HepG2 (cell line): Measurements from ENCODE around the gene FAAP100. TPM values are rescaled to one million over a fixed set of nuclear protein-coding genes. Genes with fewer than 3 reads are reported as not detected.

Experiments used
- CBX1 ChIP-seq: IDR thresholded peaks from one replicate; pipeline ENCODE4 v1.6.1; 2016; ENCODE audit warnings: antibody characterized with exemption, low read depth
- FOXJ3 ChIP-seq: sonication (generic); formaldehyde crosslinking; IDR thresholded peaks from 2 replicates; pipeline ENCODE4 v1.4.0; 2020; ENCODE audit warnings: missing genetic modification reagents, mild to moderate bottlenecking, borderline replicate concordance
- GABPB1 ChIP-seq: IDR thresholded peaks from 2 replicates; pipeline ENCODE4 v1.6.1; 2016; ENCODE audit warnings: mild to moderate bottlenecking, missing genetic modification reagents, moderate library complexity, missing compliant biosample characterization
- KDM1A ChIP-seq: IDR thresholded peaks from 2 replicates; pipeline ENCODE4 v1.6.1; 2016; ENCODE audit warnings: missing compliant biosample characterization
- KLF9 ChIP-seq: IDR thresholded peaks from 2 replicates; pipeline ENCODE4 v1.6.1; 2016; ENCODE audit warnings: low read depth
- MED1 ChIP-seq: sonication (generic); formaldehyde crosslinking; IDR thresholded peaks from 2 replicates; pipeline ENCODE4 v1.4.0; 2020; ENCODE audit warnings: missing genetic modification reagents
- MLXIP ChIP-seq: sonication (generic); formaldehyde crosslinking; IDR thresholded peaks from 2 replicates; pipeline ENCODE4 v1.9.0; 2021; ENCODE audit warnings: missing genetic modification reagents, borderline replicate concordance
- PHF5A ChIP-seq: IDR thresholded peaks from one replicate; pipeline ENCODE4 v1.6.1; 2018; ENCODE audit warnings: low read depth, missing genetic modification reagents; ENCODE audit not compliant: unreplicated experiment
- PHF8 ChIP-seq: sonication (generic); formaldehyde crosslinking; IDR thresholded peaks from 2 replicates; pipeline ENCODE4 v1.5.0; 2020; ENCODE audit warnings: missing genetic modification reagents
- PLSCR1 ChIP-seq: sonication (generic); formaldehyde crosslinking; IDR thresholded peaks from 2 replicates; pipeline ENCODE4 v1.5.0; 2020; ENCODE audit warnings: missing genetic modification reagents, mild to moderate bottlenecking, borderline replicate concordance
- UBTF ChIP-seq: sonication (generic); formaldehyde crosslinking; IDR thresholded peaks from 2 replicates; pipeline ENCODE4 v1.4.0; 2020; ENCODE audit warnings: mild to moderate bottlenecking, missing genetic modification reagents
- ZBTB38 ChIP-seq: sonication (generic); formaldehyde crosslinking; IDR thresholded peaks from 2 replicates; pipeline ENCODE4 v1.5.1; 2020; ENCODE audit warnings: mild to moderate bottlenecking, missing genetic modification reagents
- ZBTB4 ChIP-seq: sonication (generic); formaldehyde crosslinking; IDR thresholded peaks from 2 replicates; pipeline ENCODE4 v1.4.0; 2020; ENCODE audit warnings: missing genetic modification reagents, mild to moderate bottlenecking, borderline replicate concordance
- ZFY ChIP-seq: sonication (generic); formaldehyde crosslinking; IDR thresholded peaks from 2 replicates; pipeline ENCODE4 v1.4.0; 2020; ENCODE audit warnings: missing genetic modification reagents
- ZKSCAN8 ChIP-seq: IDR thresholded peaks from 2 replicates; pipeline ENCODE4 v1.6.1; 2016; ENCODE audit warnings: borderline replicate concordance, missing genetic modification reagents, missing compliant biosample characterization
- polyA plus RNA-seq, 8 experiments: library from polyadenylated mRNA; depleted of rRNA in 3 of 8; stranded (reverse) in 7 of 8; unstranded in 1 of 8; fragments of >200 nt; fragmentation: Illumina TruSeq in 4 of 8; extraction: Trizol in 4 of 8; gene quantifications; 2 replicates each; pipeline versions ENCODE4 v1.2.1 to v1.2.3, GENCODE V29; 2011 to 2016; ENCODE audit warnings: low read depth in 4 of 8, missing spikeins in 1 of 8, mixed read lengths in 1 of 8; ENCODE audit not compliant: insufficient read depth in 1 of 8
- total RNA-seq, 5 experiments: library from RNA; depleted of rRNA; stranded (reverse); fragments of >200 nt; fragmentation: Illumina TruSeq; extraction: Trizol; gene quantifications; 2 replicates each; pipeline ENCODE4 v1.2.3, GENCODE V29; 2016; ENCODE audit warnings: low read depth in 1 of 5

The FAAP100 gene
- total and polyA plus RNA-seq, 2 of the 13 experiments (the other 11 are each of a cell fraction or from before 2014, with no cell fraction given) = 7.6 to 20.8 TPM

- TF ChIP-seq ZKSCAN8 (CRISPR knock-in tag) (no peak), CBX1 (no peak), PHF8 (CRISPR knock-in tag) (peak; percentile 73), ZBTB38 (CRISPR knock-in tag) (peak; percentile 51; the same call in 1 of the 2 replicates), PLSCR1 (CRISPR knock-in tag) (no peak), MLXIP (CRISPR knock-in tag) (no peak), KDM1A (no peak), UBTF (peak; percentile 63), MED1 (CRISPR knock-in tag) (peak; percentile 61), PHF5A (CRISPR knock-in tag) (no peak), GABPB1 (CRISPR knock-in tag) (peak; percentile 85), ZFY (CRISPR knock-in tag) (peak; percentile 86), ZBTB4 (no peak), FOXJ3 (CRISPR knock-in tag) (no peak), KLF9 (CRISPR knock-in tag) (peak; percentile 100)
These were observed 37.2 kb downstream of the FAAP100 start (continued) for GRCh38 chr17:81514739-81515529.
